CD4-positive, alpha-beta T cell treated with Interleukin-4 for 1 hour (primary cell): ENCODE measurements around the gene SHANK3.

Experiments
- DNase-seq, 2 donors: peaks; one replicate each; pipeline ENCODE4 v3.0.0-alpha.2; 2020 to 2022

Gene SHANK3

GRCh38 chr22:50700387-50701075, 27.9 kb downstream of the SHANK3 start:
- no peak for DNase-seq

- DNase-seq: no peak
These were observed 28.4 kb downstream of the SHANK3 start for GRCh38 chr22:50701076-50701419.

- DNase-seq: no peak
These were observed 29.0 kb downstream of the SHANK3 start for GRCh38 chr22:50701428-50702154.

- peak in 1 of 2 donors; percentile 6 for DNase-seq
These were observed 29.6 kb downstream of the SHANK3 start for GRCh38 chr22:50702261-50702671.

- DNase-seq: no peak
These were observed 30.4 kb downstream of the SHANK3 start for GRCh38 chr22:50702821-50703725.

GRCh38 chr22:50703726-50704509, 31.3 kb downstream of the SHANK3 start:
- DNase-seq: no peak

- no peak for DNase-seq
These were observed 32.0 kb downstream of the SHANK3 start for GRCh38 chr22:50704510-50705218.

GRCh38 chr22:50705219-50705691, 32.6 kb downstream of the SHANK3 start:
- no peak for DNase-seq

- no peak for DNase-seq
These were observed 33.3 kb downstream of the SHANK3 start for GRCh38 chr22:50705851-50706351.

- no peak for DNase-seq
These were observed 34.0 kb downstream of the SHANK3 start for GRCh38 chr22:50706481-50707125.

- no peak for DNase-seq
These were observed 35.9 kb downstream of the SHANK3 start for GRCh38 chr22:50708474-50708873.

GRCh38 chr22:50708996-50709395, 36.4 kb downstream of the SHANK3 start:
- no peak for DNase-seq

GRCh38 chr22:50710221-50710620, 37.6 kb downstream of the SHANK3 start:
- no peak for DNase-seq

GRCh38 chr22:50710886-50711285, 38.3 kb downstream of the SHANK3 start:
- no peak for DNase-seq

- DNase-seq: no peak
These were observed 39.1 kb downstream of the SHANK3 start for GRCh38 chr22:50711446-50712340.

GRCh38 chr22:50712341-50713007, 39.9 kb downstream of the SHANK3 start:
- no peak for DNase-seq

GRCh38 chr22:50713008-50713385, 40.4 kb downstream of the SHANK3 start:
- no peak for DNase-seq

GRCh38 chr22:50713571-50714056, 41.0 kb downstream of the SHANK3 start:
- no peak for DNase-seq

- DNase-seq: no peak
These were observed 41.5 kb downstream of the SHANK3 start for GRCh38 chr22:50714150-50714549.
